PC-3 (cell line): ENCODE results near the gene ITPKC.

Source experiments
- EZH2 ChIP-seq: fragments of 300-600 bp; sonication (generic); IDR thresholded peaks from one replicate; pipeline ENCODE4 v1.6.1; 2017; ENCODE audit warnings: antibody characterized with exemption, mild to moderate bottlenecking, low read length; ENCODE audit not compliant: unreplicated experiment
- TF ChIP-seq, protein P1 (sequence below): fragments of 300-600 bp; sonication (generic); conservative IDR thresholded peaks from 2 replicates; pipeline ENCODE4 v1.5.1; 2017; ENCODE audit warnings: antibody characterized with exemption, low read depth, mild to moderate bottlenecking, low read length

DNA sequence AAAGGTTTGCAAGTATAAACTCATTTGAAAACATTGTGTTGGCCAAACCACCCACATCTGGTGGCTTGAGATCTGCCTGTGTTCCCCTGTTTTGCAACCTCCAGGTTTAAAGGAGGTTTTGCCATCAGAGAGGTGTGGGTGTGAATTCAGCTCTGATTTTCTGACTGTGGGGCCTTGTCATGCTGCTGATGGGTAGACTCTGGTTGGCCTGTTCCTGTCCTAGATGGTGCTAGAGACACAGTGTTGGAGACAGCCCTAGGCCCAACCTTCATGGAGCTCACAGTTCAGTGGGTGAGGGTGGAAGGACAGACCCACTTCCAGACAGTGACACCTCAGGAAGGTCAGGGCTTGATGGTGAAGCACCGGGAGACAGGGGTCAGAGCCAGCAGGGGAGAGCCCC lies 68.6 kb downstream of the ITPKC start:
- TF ChIP-seq, protein P1, sequence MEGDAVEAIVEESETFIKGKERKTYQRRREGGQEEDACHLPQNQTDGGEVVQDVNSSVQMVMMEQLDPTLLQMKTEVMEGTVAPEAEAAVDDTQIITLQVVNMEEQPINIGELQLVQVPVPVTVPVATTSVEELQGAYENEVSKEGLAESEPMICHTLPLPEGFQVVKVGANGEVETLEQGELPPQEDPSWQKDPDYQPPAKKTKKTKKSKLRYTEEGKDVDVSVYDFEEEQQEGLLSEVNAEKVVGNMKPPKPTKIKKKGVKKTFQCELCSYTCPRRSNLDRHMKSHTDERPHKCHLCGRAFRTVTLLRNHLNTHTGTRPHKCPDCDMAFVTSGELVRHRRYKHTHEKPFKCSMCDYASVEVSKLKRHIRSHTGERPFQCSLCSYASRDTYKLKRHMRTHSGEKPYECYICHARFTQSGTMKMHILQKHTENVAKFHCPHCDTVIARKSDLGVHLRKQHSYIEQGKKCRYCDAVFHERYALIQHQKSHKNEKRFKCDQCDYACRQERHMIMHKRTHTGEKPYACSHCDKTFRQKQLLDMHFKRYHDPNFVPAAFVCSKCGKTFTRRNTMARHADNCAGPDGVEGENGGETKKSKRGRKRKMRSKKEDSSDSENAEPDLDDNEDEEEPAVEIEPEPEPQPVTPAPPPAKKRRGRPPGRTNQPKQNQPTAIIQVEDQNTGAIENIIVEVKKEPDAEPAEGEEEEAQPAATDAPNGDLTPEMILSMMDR, result no peak
- TF ChIP-seq EZH2, result no peak
